PC-3 (cell line): Measurements from ENCODE around the gene CSNK2A2. TPM values are rescaled to one million over a fixed set of nuclear protein-coding genes. Genes with fewer than 3 reads are reported as not detected.

ENCODE experiments used
- ATAC-seq: fragments of 200-7000 bp; cut with Tn5 transposase; 2 replicates; pipeline ENCODE4 v1.9.1; 2020; ENCODE audit warnings: mild to moderate bottlenecking, moderate library complexity
- BruUV-seq: library from RNA; stranded (reverse); fragments of 400-500 nt; replicated peaks from 2 replicates; lab custom pipeline; 2021; lab: Mats Ljungman, UMichigan
- CTCF ChIA-PET: fragments of 300-600 bp; sonication (Branson Sonifier 250); formaldehyde crosslinking; loops from one replicate; lab custom pipeline; 2022; ENCODE audit warnings: antibody characterized with exemption; lab: Charles Lee
- POLR2A ChIA-PET: fragments of 300-600 bp; sonication (Branson Sonifier 250); formaldehyde crosslinking; loops from one replicate; lab custom pipeline; 2022; ENCODE audit warnings: antibody characterized with exemption; ENCODE audit not compliant: unreplicated experiment; lab: Charles Lee
- DNase-seq: peaks from one replicate; pipeline ENCODE4 v3.0.0-alpha.2; 2015
- H2AFZ ChIP-seq: fragments of 300-600 bp; sonication (generic); 2 replicates; pipeline ENCODE4 v1.6.0; 2016; ENCODE audit warnings: antibody characterized with exemption, low read length
- H3F3A ChIP-seq: fragments of 300-600 bp; sonication (generic); one replicate; pipeline ENCODE4 v1.6.0; 2017; ENCODE audit warnings: antibody characterized with exemption, low read length, control low read depth, mild to moderate bottlenecking; ENCODE audit not compliant: unreplicated experiment
- H3K27ac ChIP-seq: fragments of 300-600 bp; sonication (generic); 2 replicates; pipeline ENCODE4 v1.5.1; 2016; ENCODE audit warnings: mild to moderate bottlenecking, low read length
- H3K27me3 ChIP-seq: fragments of 300-600 bp; sonication (generic); 2 replicates; pipeline ENCODE4 v1.6.1; 2016; ENCODE audit warnings: low read length, mixed read lengths
- H3K36me3 ChIP-seq: fragments of 300-600 bp; sonication (generic); 2 replicates; pipeline ENCODE4 v1.6.1; 2016; ENCODE audit warnings: low read depth, mixed run types, low read length, mixed read lengths
- H3K4me1 ChIP-seq: fragments of 300-600 bp; sonication (generic); 2 replicates; pipeline ENCODE4 v1.5.1; 2016; ENCODE audit warnings: low read length; ENCODE audit not compliant: insufficient read depth
- H3K4me2 ChIP-seq: fragments of 300-600 bp; sonication (generic); 2 replicates; pipeline ENCODE4 v1.6.0; 2016; ENCODE audit warnings: low read length
- H3K4me3 ChIP-seq: fragments of 300-600 bp; sonication (generic); 2 replicates; pipeline ENCODE4 v1.5.1; 2016; ENCODE audit warnings: mild to moderate bottlenecking, low read length, mixed read lengths
- H3K79me2 ChIP-seq: fragments of 300-600 bp; sonication (generic); 2 replicates; pipeline ENCODE4 v1.6.1; 2017; ENCODE audit warnings: low read length, mixed read lengths
- H3K9ac ChIP-seq: fragments of 300-600 bp; sonication (generic); 2 replicates; pipeline ENCODE4 v1.6.0; 2016; ENCODE audit warnings: mild to moderate bottlenecking, low read length
- H3K9me2 ChIP-seq: fragments of 300-600 bp; sonication (generic); replicated peaks from 2 replicates; pipeline ENCODE4 v1.6.1; 2016; ENCODE audit warnings: mixed run types, low read length, mixed read lengths
- H3K9me3 ChIP-seq: fragments of 300-600 bp; sonication (generic); 2 replicates; pipeline ENCODE4 v1.6.1; 2016; ENCODE audit warnings: low read length, mixed read lengths
- H4K20me1 ChIP-seq: fragments of 300-600 bp; sonication (generic); 2 replicates; pipeline ENCODE4 v1.6.1; 2016; ENCODE audit warnings: low read length, mixed read lengths
- EZH2 ChIP-seq: fragments of 300-600 bp; sonication (generic); IDR thresholded peaks from one replicate; pipeline ENCODE4 v1.6.1; 2017; ENCODE audit warnings: antibody characterized with exemption, mild to moderate bottlenecking, low read length; ENCODE audit not compliant: unreplicated experiment
- EZH2phosphoT487 ChIP-seq: fragments of 300-600 bp; sonication (generic); IDR thresholded peaks from 2 replicates; pipeline ENCODE4 v1.6.1; 2018; ENCODE audit warnings: mild to moderate bottlenecking, antibody characterized with exemption, low read length, borderline replicate concordance
- intact Hi-C: fragments of 100-400 bp; cut with micrococcal nuclease; formaldehyde crosslinking; loops from 2 replicates; pipeline ENCODE4 v1.9.0; 2023
- total RNA-seq: library from RNA; depleted of rRNA; stranded (reverse); fragments of >200 nt; gene quantifications from 2 replicates; pipeline ENCODE4 v1.2.3, GENCODE V29; 2014
- TF ChIP-seq, protein P1 (sequence below): fragments of 300-600 bp; sonication (generic); conservative IDR thresholded peaks from 2 replicates; pipeline ENCODE4 v1.5.1; 2017; ENCODE audit warnings: antibody characterized with exemption, low read depth, mild to moderate bottlenecking, low read length

Gene CSNK2A2
- total RNA-seq, 1 experiment from 2014 or later = 14.2 TPM

DNA sequence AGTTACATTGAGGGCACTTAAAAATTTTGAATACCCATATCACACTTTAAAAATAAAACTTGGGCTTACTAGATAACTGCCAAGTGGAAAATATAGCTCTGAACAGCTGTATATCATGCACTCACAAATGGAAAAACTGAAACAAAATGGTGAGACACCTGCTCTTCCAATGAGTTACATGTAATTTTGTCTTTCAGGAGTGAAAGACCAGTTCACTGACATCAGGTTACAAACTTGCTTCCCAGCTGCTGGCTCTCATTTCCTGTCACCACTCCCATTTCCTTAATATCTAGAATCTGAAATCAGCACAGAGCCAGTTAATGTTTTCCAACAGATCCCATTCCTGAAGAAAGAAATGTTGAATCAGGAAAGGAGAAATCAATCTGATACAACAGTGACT, 10.8 kb downstream of the CSNK2A2 start:
- DNase-seq (no peak), ATAC-seq (no peak)
- TF ChIP-seq EZH2phosphoT487 = no peak
- TF ChIP-seq EZH2 = no peak
- TF ChIP-seq, protein P1, sequence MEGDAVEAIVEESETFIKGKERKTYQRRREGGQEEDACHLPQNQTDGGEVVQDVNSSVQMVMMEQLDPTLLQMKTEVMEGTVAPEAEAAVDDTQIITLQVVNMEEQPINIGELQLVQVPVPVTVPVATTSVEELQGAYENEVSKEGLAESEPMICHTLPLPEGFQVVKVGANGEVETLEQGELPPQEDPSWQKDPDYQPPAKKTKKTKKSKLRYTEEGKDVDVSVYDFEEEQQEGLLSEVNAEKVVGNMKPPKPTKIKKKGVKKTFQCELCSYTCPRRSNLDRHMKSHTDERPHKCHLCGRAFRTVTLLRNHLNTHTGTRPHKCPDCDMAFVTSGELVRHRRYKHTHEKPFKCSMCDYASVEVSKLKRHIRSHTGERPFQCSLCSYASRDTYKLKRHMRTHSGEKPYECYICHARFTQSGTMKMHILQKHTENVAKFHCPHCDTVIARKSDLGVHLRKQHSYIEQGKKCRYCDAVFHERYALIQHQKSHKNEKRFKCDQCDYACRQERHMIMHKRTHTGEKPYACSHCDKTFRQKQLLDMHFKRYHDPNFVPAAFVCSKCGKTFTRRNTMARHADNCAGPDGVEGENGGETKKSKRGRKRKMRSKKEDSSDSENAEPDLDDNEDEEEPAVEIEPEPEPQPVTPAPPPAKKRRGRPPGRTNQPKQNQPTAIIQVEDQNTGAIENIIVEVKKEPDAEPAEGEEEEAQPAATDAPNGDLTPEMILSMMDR = no peak
- Histone ChIP-seq H3K4me3 (no peak overlapping the region), H3K9me3 (no peaks in the 10 kb centered on the region), H3K36me3 (peaks cover 53% of the 10 kb centered on the region), H4K20me1 (no peaks in the 10 kb centered on the region), H3K27ac (no peak overlapping the region), H3K9me2 (no peaks in the 10 kb centered on the region), H3F3A (no peaks in the 10 kb centered on the region), H3K79me2 (0 out of 2 replicates have a peak, but pooled peaks cover 6% of the 10 kb centered on the region), H3K9ac (no peak overlapping the region), H2AFZ (no peak overlapping the region), H3K4me1 (no peaks in the 10 kb centered on the region), H3K27me3 (no peaks in the 10 kb centered on the region), H3K4me2 (no peak overlapping the region)
- ChIA-PET POLR2A (no interaction called here), CTCF (no interaction called here)
- no TSS peak for BruUV-seq
- intact Hi-C loops = no loop called here

DNA sequence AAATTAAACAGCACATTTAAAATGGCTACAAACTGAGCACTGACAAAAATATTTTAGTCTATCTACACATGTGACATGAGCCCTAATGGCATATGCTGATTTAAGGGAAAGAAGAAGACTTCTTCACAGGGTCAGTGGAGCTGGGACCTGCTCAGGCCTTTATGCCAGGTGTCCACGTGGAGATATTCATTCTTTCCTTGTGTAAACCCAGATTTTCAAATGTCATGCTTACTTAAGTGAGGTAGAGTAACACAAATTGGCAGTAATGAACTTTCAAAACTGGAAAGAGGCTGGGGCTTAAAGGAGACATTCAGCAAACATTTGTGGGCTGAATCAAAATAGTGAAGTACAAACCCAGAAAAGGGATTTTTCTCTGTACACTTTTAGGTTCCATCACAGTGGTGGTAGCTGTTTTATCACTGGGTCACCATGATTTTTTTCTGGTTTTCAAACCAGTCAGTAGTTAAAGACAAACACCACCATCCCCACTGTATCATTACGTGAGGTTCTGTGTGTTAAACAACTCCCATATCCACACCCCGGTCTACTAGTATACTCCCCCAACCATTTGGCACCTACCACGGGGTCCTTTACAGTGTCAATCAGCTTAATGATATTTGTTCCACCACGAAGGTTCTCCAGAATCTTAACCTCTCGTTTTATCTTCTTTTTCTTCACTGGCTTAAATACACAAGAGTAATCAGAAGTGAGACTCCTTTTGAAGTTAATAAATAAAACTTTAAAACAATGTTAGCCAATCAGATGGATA, 11.5 kb downstream of the CSNK2A2 start:
- Histone ChIP-seq H3K79me2 (no peaks in the 10 kb centered on the region), H3K27me3 (no peaks in the 10 kb centered on the region), H3K4me2 (no peak overlapping the region), H3K4me3 (no peak overlapping the region), H3K36me3 (peaks cover 47% of the 10 kb centered on the region), H3F3A (no peaks in the 10 kb centered on the region), H3K9me2 (no peaks in the 10 kb centered on the region), H3K27ac (no peak overlapping the region), H3K9me3 (no peaks in the 10 kb centered on the region), H3K9ac (no peak overlapping the region), H3K4me1 (no peaks in the 10 kb centered on the region), H2AFZ (no peak overlapping the region), H4K20me1 (no peaks in the 10 kb centered on the region)
- TF ChIP-seq EZH2 = no peak
- TF ChIP-seq EZH2phosphoT487 = no peak
- TF ChIP-seq, protein P1 = no peak
- ChIA-PET POLR2A (no interaction called here), CTCF (no interaction called here)
- BruUV-seq = no TSS peak
- intact Hi-C loops = no loop called here
- ATAC-seq (no peak), DNase-seq (no peak)

DNA sequence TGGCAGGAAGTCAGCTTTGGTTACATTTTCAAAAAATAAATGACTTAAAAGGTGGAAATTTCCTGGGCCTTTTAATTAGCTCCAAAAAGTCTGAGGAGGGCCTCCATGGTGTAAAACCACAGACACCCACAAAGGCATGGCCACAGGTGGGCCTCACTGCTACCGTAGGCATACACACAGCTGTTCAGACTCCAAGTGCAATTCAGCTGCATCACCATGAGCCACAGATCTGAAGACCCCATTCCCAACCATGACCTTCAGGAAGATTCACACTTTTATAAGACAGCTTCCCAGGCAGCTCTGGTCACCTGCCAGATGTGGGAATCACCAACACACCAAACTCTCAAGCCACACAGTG, 20.6 kb downstream of the CSNK2A2 start:
- no TSS peak for BruUV-seq

More for the DNA sequence above, 20.6 kb downstream of the CSNK2A2 start:
- ChIA-PET CTCF (no interaction called here), POLR2A (no interaction called here)
- Histone ChIP-seq H3K9ac (no peak overlapping the region), H3F3A (no peaks in the 10 kb centered on the region), H3K9me2 (no peaks in the 10 kb centered on the region), H4K20me1 (no peaks in the 10 kb centered on the region), H3K27me3 (no peaks in the 10 kb centered on the region), H3K27ac (no peak overlapping the region), H3K79me2 (no peaks in the 10 kb centered on the region), H3K4me3 (no peak overlapping the region), H2AFZ (no peak overlapping the region), H3K9me3 (no peaks in the 10 kb centered on the region), H3K36me3 (peaks cover 7% of the 10 kb centered on the region), H3K4me2 (no peak overlapping the region), H3K4me1 (no peaks in the 10 kb centered on the region)
- TF ChIP-seq, protein P1 = no peak
- TF ChIP-seq EZH2phosphoT487 (no peak), EZH2 (no peak)
- ATAC-seq = no peak
- DNase-seq = no peak
- intact Hi-C loops = no loop called here
